ENCODE results near the gene KRTAP10-11. TPM values are rescaled to one million over a fixed set of nuclear protein-coding genes. Genes with fewer than 3 reads are reported as not detected.

The KRTAP10-11 gene
- total and polyA plus RNA-seq, 8 donors: not detected

DNA sequence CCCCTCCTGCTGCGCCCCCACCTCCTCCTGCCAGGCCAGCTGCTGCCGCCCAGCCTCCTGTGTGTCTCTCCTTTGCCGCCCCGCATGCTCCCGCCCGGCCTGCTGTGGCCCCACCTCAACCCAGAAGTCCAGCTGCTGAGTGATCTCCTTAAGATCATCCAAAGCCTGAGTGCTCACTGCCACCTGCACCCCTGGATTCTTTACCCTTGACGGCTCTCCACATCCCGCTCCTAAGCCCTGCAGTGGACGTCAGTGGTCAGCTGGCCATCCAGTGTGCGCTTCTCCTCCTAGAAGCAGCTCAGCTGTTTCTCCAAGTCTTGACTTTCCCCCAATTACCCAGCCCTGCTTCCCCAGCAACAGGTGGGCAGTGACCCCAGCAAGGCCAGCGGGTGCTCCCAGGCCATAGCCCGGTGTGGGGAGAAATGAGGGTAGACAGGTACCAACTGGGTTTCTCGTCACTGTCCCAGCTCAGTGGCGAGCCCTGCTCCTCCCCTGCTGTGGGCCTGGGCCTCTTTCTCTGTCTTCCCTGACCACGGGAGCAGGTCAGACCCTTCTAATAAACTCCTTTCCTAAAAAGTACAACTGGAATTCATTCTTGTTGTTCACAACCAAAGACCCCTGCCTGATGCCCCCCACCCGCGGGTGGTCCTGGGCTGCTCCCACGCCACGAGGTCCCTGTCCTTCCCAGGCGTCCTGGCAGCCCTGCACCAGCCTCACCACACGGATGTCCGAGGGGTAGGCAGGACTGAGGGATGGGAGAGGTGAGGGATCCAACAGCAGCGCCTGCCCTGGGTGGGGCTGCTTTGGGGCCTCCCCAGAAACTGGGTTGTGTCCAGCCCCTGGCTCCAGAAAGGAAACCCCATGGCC lies 44.4 kb upstream of the KRTAP10-11 start:
- Histone ChIP-seq H3K27ac (no peak overlapping the region), H3K4me3 (no peak overlapping the region), H3K9me3 (peaks cover 0 to 32% (median 3%) of the 10 kb centered on the region in 4 donors), H3K27me3 (peaks cover 0 to 56% (median 13%) of the 10 kb centered on the region in 3 donors), H3K4me1 (no peaks in the 10 kb centered on the region), H3K36me3 (no peaks in the 10 kb centered on the region)
- DNase-seq: no peak
- intact Hi-C loops (cut with DNase I; ENCODE audit: low total_unique reads): no loop called here
- WGBS, 5 donors: 71 to 78% (median 75%) methylated on average over 20 to 23 of the region's 23 CpGs
- TF ChIP-seq POLR2A (IDR thresholded peaks at IDR 0.05) (no peak), POLR2AphosphoS5 (IDR thresholded peaks at IDR 0.05) (no peak), EP300 (IDR thresholded peaks at IDR 0.05) (no peak)
- TF ChIP-seq, protein P1, sequence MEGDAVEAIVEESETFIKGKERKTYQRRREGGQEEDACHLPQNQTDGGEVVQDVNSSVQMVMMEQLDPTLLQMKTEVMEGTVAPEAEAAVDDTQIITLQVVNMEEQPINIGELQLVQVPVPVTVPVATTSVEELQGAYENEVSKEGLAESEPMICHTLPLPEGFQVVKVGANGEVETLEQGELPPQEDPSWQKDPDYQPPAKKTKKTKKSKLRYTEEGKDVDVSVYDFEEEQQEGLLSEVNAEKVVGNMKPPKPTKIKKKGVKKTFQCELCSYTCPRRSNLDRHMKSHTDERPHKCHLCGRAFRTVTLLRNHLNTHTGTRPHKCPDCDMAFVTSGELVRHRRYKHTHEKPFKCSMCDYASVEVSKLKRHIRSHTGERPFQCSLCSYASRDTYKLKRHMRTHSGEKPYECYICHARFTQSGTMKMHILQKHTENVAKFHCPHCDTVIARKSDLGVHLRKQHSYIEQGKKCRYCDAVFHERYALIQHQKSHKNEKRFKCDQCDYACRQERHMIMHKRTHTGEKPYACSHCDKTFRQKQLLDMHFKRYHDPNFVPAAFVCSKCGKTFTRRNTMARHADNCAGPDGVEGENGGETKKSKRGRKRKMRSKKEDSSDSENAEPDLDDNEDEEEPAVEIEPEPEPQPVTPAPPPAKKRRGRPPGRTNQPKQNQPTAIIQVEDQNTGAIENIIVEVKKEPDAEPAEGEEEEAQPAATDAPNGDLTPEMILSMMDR (IDR thresholded peaks at IDR 0.05): no peak

DNA sequence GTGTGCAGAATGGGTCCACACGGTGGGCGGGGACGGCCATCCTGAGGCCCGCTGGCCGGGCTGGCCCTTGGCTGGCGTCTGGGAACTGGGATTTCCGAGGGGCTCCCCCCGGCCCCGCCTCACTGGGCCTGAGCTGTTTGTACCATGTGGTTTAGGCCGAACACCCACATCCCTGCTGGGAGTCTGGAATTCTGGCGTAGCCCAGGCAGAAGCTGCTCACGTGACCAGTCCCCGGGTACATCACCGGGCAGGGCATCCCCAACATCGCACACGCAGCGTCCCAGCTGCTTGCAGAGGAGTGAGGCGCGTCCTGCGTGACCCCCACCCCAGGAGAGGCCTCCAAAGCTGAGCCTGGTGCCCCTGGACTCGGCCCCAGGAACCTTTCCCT lies 43.8 kb upstream of the KRTAP10-11 start:
- DNase-seq: no peak
- Histone ChIP-seq H3K4me3 (no peak overlapping the region), H3K27ac (no peak overlapping the region), H3K4me1 (no peaks in the 10 kb centered on the region), H3K36me3 (no peaks in the 10 kb centered on the region), H3K27me3 (peaks cover 0 to 56% (median 13%) of the 10 kb centered on the region in 3 donors), H3K9me3 (peaks cover 0 to 34% (median 3%) of the 10 kb centered on the region in 4 donors)
- intact Hi-C loops (cut with DNase I; ENCODE audit: low total_unique reads): no loop called here
- TF ChIP-seq EP300 (IDR thresholded peaks at IDR 0.05): no peak
- TF ChIP-seq, protein P1 (IDR thresholded peaks at IDR 0.05): no peak
- no peak for TF ChIP-seq POLR2A (IDR thresholded peaks at IDR 0.05)
- WGBS, 5 donors: 67 to 81% (median 75%) methylated on average over 1 to 20 of the region's 21 CpGs

DNA sequence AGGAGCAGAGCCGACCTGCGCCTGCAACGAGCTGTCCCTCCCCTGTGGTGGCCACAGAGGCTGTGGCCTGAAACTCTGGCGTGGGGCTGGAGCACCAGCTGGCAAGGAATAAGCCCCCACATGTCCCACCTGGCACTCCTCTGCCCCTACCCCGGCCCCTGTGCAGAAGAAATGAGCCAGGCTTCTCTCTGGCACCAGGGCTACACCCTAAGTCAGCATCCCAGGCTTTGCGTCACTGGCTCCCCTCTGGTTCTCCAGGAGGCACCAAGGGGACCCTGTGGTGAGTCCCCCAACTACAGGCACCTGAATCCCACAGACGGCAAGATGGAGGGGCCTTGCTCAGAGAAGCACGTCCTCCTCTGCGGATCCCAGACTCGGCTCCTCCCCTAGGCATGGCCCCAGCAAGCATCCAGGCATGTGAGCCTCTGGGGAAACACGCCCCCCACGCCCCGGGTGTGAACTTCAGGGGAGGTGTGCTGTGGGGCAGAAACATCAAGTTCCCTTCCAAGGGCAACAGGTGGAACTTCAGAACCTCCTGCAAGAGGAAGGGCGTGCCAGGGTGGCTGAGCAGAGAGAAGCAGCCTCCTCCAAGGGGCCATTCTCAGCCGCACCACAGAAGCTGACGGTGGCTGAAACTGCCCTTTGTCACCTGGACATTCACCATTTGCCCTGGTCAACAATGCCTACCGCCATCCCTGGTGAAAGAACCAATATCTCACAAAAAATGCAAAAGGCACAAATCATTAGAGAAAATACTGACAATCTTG lies 42.9 kb upstream of the KRTAP10-11 start:
- TF ChIP-seq POLR2A (IDR thresholded peaks at IDR 0.05) (no peak), POLR2AphosphoS5 (IDR thresholded peaks at IDR 0.05) (no peak), EP300 (IDR thresholded peaks at IDR 0.05) (no peak)
- TF ChIP-seq, protein P1 (IDR thresholded peaks at IDR 0.05): no peak
- WGBS, 5 donors: 45 to 60% (median 50%) methylated on average over 10 to 17 of the region's 17 CpGs
- Histone ChIP-seq H3K36me3 (no peaks in the 10 kb centered on the region), H3K27ac (no peak overlapping the region), H3K4me1 (no peaks in the 10 kb centered on the region), H3K27me3 (peaks cover 0 to 54% (median 13%) of the 10 kb centered on the region in 3 donors), H3K9me3 (peaks cover 0 to 28% (median 3%) of the 10 kb centered on the region in 4 donors), H3K4me3 (no peak overlapping the region)
- no peak for DNase-seq
- intact Hi-C loops (cut with DNase I; ENCODE audit: low total_unique reads): no loop called here

DNA sequence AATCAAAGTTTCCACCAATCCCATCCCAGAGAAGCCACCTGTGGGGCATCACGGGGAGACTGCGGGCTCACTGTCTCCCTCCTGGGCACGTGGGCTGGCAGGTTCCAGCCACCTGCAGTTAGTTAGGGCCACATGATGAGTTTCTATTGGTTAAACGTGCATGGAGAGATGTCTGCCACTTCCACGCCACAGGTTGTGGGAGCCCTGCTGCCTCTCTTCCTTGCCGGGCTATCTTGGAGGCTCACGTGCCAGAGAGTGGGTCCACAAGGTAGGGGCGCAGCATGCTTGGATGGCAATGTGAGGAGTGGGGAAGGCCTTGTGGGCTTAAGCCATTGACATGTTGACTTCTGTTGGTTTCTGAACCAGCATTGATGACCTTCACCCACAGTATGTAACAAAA lies 42.3 kb upstream of the KRTAP10-11 start:
- Histone ChIP-seq H3K27ac (no peak overlapping the region), H3K9me3 (peaks cover 0 to 22% (median 3%) of the 10 kb centered on the region in 4 donors), H3K4me3 (no peak overlapping the region), H3K27me3 (peaks cover 0 to 53% (median 13%) of the 10 kb centered on the region in 3 donors), H3K4me1 (no peaks in the 10 kb centered on the region), H3K36me3 (no peaks in the 10 kb centered on the region)
- intact Hi-C loops (cut with DNase I; ENCODE audit: low total_unique reads): no loop called here
- WGBS, 5 donors: 81 to 90% (median 85%) methylated on average over 8 of the region's 8 CpGs
- DNase-seq: no peak
- no peak for TF ChIP-seq POLR2A (IDR thresholded peaks at IDR 0.05)
- no peak for TF ChIP-seq EP300 (IDR thresholded peaks at IDR 0.05)
- no peak for TF ChIP-seq POLR2AphosphoS5 (IDR thresholded peaks at IDR 0.05)
- TF ChIP-seq, protein P1 (IDR thresholded peaks at IDR 0.05): no peak
